HG03378 (cell line): ENCODE results near the gene ZFAND2B.
"Not testable (repeated sequence)": the region's sequence is repeated elsewhere in the genome, so short reads cannot be mapped to it uniquely, and the experiment has no call there.

Experiments
- ATAC-seq: cut with Tn5 transposase; IDR thresholded peaks from one replicate; pipeline ENCODE4 v1.9.1; 2021; ENCODE audit warnings: mild to moderate bottlenecking, moderate library complexity; ENCODE audit not compliant: unreplicated experiment

The ZFAND2B gene

DNA sequence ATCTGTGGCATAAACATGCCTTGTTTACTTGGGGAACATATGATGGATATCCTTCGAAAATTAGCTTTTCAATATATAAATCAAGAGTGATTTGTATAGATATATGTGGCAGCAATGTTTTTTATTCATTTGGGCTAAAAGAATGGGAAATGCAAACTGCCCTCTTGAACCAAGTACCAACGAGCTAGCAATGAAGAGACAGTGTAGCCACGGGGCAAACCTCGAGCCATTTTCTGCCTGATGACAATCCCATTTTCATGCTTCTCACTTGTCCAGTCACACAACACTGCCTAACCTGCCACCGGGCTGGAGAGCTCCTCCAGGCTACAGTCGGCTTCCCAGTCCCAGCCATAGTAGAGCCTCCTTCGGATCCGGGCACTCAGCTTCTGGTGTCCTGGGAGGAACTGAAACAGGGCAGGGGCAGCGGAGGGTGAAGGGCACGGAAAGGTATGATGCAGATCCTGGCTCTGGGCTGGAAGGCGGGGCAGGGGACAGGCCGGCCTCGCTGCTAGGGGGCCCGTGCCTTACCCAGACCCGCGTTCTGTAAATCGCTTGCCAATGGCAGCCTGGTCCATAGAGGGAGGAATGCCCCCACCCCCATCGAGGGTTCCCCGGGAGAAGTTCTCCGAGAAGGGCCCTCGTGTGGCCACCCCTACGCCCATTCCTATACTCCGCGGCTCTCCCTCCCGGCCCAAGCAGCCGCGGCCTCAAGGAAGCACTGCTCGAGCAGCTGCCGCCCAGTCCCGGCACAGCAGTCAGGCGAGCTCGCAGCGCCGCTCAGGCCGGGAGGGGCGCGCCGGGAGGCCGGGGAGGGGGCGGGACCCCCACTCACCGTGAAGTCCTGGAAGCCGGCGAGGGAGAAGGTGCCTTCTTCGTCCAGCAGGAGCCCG is 30.4 kb upstream of the ZFAND2B start:
- no peak for ATAC-seq

DNA sequence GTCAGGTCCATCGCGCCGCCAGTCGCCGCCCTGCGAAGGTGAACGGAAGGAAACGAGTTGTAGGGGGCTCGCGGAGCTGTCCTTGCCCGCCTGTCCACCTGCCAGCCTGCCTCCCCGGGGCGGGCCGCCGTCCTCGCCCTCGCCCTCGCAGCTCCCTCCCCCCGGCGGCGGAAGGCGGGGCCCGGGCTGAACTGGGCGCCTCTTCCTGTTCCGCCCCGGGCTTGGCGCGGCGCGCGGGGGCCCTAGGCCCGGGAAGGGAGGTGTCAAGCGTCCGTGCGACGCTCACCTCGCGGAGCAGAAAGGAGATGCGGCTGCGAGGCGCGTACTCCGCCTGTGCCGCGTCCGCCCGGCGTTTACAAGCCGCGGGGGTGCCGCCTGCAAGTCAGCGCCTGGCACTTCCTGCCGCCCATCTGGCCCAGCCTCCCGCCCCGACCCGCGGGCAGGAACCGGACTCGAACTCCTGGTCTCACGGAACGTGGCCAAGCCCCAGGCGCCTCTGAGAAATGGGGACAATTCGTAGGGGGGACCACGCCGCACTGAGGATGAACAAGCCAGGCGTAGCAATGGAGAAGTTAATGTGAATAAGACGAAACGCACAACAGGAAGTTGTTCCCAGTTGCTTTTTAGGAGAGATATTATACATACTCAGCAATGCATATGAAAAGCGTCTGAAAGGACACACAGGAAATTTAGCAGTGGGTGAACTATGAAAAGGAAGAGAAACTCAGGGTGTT is 29.6 kb upstream of the ZFAND2B start, which contains the start of gene CNPPD1:
Gene CNPPD1 (minus strand): TSS at position 108 of the 734 bp plus-strand sequence. CDS start 97 bp downstream, at position 11.
- no peak for ATAC-seq

DNA sequence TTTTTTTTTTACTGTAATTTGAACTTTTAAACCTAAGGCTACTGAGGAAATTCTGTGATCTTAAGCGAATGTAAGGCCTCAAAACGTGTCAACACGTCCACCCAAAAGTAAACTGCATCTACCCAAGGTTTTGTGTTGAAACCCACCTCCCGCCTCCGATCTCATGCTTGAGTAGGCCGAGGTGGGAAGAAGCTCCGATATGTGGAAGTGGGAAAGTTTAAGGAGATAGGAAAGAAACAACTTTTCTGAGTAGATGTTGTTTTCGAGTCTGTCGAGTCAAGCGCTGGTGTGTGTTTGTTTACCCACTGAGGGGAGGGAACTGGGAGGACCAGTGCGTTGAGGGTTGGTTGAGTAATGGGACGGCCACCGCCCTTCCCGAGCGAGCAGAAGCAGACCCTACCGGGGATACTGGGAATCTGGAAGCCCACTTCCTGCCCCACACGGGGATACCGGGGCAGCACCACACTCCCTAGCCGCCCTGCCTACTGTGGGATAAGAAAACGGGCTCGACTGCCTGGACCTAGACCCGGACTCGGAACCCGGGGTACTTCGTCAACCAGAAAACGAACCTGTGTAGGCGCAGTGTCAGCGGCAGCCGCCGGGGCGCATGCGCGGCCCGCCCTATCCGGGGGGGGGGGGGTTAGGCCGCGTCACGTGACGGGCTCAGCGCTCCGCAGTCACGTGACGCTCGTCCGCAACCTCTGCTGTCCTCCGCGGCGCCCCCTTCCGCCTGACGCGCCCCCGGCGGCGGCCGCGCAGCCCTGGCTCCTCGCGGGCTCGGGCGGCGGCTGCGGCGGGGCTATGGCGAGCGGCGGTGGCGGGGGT is 28.8 kb upstream of the ZFAND2B start, which contains the start of gene RETREG2:
Gene RETREG2 (plus strand): TSS at position 724 of the 825 bp plus-strand sequence. CDS start 78 bp downstream, at position 802.
- peak; percentile 35 for ATAC-seq

DNA sequence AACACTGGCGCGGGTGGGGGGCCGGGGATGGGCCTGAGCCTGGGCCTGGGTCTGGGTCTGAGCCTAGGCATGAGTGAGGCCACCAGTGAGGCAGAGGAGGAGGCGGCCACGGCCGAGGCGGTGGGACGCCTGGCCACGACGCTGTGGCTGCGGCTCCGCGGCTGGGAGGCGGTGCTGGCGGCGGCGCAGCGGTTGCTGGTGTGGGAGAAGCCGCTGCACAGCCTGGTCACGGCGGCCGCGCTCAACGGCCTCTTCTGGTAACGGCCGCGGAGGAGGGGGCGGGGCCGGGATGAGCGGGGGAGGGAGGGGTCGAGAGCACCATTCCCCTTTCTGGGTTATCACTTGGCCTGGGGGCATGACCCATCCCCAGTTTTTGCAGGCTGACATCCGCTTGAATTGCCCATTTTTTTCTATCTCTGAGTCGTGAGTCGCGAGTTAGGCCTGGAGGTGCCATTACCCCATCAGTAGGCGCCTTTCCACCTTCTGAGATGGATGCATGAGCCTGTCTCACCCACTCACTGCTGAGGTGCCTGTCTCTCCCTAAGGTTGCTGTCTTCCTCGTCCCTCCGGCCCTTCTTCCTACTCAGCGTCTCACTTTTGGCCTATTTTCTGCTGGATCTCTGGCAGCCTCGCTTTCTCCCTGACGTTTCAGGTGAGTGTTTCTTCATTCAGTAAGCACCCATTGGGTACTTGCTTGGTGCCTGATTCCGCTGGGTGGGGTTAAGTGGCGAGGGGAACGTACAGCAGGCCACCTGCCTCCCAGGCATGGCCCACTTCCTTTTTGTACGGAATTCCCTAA is 28.0 kb upstream of the ZFAND2B start:
- no peak for ATAC-seq

DNA sequence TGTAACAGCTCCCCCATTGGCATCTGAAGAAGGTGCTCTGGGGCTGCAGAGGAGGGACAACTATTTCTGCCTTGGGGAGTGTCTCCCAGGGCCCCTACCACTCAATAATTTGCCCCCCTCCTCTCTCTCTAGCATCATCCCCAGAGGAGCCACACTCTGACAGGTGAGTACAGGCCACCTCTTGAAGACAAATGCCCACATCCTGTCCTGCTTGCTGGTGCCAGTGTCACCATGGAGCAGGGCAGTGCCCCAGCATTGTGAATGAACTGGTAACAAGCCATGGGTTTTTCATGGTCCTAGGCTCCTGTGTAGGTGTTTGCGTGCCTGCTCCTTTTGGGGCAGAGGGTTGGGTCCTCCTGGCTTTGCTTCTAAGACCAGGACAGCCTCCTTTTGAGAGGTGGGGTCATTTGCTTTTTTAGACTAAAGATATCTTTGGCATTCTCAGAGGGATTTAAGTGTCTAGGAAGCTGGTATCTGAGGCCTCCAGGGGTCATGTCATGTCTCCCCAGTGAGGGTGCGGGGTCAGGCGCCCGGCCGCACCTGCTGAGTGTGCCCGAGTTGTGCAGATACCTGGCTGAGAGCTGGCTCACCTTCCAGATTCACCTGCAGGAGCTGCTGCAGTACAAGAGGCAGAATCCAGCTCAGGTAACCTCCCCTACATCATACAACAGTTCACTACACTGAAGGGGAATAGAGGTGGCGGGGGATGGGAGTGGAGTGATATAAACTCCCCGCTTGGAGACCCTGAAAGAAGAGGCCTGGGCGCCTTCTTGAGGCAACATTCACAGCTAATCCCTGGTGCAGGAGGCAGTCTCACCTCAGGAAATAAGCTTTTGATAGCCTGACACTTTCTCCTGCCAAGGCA is 26.7 kb upstream of the ZFAND2B start:
- no peak for ATAC-seq

DNA sequence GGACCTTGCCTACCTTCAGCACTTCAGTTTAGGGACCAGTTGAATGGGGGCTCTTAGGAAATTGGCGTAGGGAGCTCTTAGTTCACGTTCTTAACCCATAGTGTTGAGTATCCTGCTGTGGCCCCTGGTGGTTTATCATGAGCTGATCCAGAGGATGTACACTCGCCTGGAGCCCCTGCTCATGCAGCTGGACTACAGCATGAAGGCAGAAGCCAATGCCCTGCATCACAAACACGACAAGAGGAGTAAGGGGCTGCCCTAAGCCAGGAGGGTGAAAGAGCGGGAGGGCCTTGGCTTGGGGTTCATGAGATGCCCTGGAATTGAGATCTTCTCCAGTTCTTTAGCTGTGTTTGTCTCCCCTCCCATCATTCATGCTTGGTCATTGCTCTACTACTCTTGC is 25.6 kb upstream of the ZFAND2B start:
- no peak for ATAC-seq

DNA sequence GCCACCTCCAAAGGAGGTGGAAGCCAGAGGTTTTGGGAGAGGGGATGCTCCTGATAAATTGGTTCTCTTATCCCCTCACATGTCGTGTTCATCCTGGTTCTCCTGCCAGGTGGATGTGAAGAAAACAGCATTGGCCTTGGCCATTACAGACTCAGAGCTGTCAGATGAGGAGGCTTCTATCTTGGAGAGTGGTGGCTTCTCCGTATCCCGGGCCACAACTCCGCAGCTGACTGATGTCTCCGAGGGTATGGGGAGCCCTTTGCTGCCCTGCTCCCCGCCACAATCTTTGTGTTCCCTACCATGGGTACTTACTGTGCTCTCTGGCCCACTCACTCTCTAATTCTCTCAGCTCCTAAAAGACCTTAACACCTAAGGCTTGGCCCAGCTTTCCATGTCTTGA is 25.1 kb upstream of the ZFAND2B start:
- ATAC-seq: no peak

DNA sequence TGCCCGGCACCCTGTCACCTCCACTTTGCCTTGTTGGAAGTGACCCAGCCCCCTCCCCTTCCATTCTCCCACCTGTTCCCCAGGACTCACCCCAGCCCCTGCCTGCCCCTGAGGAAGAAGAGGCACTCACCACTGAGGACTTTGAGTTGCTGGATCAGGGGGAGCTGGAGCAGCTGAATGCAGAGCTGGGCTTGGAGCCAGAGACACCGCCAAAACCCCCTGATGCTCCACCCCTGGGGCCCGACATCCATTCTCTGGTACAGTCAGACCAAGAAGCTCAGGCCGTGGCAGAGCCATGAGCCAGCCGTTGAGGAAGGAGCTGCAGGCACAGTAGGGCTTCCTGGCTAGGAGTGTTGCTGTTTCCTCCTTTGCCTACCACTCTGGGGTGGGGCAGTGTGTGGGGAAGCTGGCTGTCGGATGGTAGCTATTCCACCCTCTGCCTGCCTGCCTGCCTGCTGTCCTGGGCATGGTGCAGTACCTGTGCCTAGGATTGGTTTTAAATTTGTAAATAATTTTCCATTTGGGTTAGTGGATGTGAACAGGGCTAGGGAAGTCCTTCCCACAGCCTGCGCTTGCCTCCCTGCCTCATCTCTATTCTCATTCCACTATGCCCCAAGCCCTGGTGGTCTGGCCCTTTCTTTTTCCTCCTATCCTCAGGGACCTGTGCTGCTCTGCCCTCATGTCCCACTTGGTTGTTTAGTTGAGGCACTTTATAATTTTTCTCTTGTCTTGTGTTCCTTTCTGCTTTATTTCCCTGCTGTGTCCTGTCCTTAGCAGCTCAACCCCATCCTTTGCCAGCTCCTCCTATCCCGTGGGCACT is 24.0 kb upstream of the ZFAND2B start:
- no peak for ATAC-seq

DNA sequence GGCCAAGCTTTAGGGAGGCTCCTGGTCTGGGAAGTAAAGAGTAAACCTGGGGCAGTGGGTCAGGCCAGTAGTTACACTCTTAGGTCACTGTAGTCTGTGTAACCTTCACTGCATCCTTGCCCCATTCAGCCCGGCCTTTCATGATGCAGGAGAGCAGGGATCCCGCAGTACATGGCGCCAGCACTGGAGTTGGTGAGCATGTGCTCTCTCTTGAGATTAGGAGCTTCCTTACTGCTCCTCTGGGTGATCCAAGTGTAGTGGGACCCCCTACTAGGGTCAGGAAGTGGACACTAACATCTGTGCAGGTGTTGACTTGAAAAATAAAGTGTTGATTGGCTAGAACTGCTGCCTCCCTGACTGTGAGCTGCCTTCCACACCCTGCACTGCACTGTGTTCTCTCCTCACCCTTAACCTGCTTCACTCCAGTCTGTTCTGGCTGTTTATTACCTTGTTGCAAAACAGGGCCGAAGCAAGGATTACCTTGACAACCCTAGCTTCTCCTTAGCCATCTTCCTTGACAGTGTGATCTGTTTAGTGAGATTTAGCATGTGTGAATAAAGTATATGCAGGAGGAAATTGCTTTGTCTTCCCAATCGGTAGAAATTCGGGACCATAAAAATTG is 23.3 kb upstream of the ZFAND2B start:
- no peak for ATAC-seq

DNA sequence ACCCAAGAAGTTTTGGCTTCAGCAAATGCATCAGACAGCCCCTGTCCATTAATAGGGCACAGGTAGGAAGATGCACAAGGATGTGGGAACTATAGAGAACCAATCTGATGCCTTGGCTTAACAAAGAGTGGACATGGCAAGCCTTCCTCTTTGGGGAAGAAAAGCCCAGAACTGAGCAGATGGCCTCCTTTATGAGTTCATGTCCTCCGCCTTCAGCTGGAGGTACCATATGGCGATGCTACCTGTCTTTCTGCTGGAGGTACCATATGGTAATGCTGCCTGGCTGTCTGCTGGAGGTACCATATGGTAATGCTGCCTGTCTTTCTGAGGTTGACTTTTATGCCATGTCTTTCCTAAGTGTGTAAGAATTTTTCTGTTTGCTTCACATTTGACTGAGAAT is 22.5 kb upstream of the ZFAND2B start:
- ATAC-seq: no peak

DNA sequence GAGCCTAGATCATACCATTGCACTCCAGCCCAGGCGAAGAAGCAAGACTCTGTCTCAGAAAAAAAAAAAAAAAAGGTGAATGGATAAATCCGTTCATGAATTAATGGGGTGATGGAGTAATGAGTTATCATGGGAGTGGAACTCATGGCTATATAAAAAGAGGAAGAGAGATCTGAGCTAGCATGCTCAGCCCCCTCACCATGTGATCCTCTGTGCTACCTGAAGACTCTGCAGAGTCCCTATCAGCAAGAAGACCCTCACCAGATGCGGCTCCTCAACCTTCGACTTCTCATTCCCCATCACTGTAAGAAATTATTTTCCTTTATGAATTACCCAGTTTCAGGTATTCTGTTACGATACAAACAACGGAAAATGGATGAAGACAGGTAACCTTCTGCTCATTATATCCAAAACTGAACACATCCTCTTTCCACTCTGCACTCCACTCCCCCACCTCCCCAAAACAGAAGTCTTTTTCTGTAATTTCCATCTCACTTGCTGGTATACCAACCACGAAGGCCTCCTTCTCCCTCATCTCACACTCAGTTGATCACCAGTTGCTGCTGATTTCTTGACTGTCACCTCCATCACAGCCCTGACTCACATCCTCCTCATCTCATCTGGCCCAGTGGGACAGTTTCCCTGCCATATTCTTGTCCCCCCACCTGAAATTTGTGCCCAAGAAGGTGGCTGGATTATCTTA is 19.7 kb upstream of the ZFAND2B start:
- no peak for ATAC-seq

DNA sequence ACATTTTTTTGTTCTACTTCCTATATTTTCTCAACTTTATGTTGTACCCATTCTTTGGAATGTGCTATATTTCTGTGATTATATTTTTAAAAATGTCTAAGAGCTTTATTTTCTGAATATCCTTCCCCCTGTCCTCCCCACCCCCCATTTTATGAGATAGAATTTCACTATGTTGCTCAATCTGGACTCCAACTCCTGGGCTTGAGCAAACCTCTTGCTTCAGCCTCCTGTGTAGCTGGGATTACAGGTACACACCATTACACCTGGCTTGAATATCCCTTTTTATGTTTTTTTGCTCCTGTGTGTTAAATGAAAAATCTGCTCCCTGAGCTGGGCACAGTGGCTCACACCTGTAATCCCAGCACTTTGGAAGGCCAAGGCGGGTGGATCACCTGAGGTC is 9.2 kb upstream of the ZFAND2B start:
- no peak for ATAC-seq

DNA sequence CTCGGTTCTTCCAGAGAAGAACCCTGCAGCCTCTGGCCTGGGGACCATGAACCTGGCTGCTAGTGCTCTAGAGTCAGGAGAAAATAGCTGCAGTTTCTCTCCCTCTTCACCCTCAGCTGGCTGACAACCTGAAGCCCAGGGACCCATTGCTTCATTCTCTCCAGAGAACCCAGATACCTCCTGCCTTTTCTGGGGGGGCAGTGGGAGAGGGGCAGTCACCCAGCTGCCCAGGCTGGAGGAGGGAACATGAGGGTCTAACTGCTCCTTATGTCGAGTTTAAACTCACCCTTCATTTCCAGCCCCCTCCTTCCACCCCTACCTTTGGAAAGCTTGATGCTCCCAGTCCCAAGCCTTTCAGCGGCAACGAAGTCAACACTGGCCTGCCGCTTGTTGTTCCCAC is 7.6 kb upstream of the ZFAND2B start:
- ATAC-seq: no peak

DNA sequence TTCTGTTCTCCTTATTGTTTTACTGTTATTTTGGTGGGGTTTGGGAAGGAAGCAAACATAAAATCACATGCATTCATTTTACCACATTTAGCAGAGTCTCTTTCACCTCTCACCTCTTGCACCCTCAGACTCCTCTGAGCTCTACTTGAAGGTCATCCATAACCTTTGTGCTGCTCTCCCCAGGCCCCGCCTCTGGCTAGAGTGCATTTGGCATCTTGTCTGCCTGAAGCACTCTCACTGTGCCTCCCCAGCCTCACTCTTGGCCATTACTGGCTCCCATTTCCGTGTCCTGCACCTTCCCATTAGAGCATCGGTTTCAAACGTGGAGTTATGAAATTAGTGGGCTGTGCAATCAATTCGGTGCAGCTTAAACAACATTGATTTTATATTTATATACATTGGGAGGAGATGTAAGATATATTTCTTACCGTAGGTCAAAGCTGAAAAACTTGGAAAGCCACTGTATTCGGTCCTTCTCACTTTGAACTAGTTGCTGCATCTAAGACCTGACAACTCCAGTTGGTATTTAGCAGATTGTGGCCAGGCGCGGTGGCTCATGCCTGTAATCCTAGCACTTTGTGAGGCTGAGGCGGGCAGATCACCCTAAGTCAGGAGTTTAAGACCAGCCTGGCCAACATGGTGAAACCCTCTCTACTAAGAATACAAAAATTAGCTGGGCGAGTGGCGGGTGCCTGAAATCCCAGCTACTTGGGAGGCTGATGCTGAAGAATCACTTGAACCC is 6.9 kb upstream of the ZFAND2B start:
- no peak for ATAC-seq

DNA sequence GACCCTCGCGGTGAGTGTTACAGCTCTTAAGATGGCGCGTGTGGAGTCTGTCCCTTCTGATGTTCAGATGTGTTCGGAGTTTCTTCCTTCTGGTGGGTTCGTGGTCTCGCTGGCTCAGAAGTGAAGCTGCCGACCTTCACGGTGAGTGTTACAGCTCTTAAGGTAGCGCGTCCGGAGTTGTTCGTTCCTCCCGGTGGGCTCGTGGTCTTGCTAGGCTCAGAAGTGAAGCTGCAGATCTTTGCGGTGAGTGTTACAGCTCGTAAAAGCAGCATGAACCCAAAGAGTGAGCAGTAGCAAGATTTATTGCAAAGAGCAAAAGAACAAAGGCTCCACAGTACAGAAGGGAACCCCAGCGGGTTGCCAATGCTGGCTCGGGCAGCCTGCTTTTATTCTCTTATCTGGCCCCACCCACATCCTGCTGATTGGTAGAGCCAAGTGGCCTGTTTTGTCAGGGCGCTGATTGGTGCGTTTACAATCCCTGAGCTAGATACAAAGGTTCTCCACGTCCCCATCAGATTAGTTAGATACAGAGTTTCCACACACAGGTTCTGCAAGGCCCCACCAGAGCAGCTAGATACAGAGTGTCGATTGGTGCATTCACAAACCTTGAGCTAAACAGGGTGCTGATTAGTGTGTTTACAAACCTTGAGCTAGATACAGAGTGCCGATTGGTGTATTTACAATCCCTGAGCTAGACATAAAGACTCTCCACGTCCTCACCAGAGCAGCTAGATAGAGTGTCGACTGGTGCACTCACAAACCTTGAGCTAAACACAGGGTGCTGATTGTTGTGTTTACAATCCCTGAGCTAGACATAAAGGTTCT is 5.9 kb upstream of the ZFAND2B start:
- not testable (repeated sequence) for ATAC-seq

DNA sequence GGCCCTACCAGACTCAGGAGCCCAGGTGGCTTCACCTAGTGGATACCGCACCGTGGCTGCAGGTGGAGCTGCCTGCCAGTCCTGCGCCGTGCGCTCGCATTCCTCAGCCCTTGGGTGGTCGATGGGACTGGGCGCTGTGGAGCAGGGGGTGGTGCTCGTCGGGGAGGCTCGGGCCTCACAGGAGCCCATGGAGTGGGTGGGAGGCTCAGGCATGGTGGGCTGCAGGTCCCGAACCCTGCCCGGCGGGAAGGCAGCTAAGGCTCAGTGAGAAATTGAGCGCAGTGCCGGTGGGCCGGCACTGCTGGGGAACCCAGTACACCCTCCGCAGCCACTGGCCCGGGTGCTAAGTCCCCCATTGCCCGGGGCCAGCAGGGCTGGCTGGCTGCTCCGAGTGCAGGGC is 5.3 kb upstream of the ZFAND2B start:
- not testable (repeated sequence) for ATAC-seq
